Measurements from ENCODE around the gene ULK3.

Gene ULK3

DNA sequence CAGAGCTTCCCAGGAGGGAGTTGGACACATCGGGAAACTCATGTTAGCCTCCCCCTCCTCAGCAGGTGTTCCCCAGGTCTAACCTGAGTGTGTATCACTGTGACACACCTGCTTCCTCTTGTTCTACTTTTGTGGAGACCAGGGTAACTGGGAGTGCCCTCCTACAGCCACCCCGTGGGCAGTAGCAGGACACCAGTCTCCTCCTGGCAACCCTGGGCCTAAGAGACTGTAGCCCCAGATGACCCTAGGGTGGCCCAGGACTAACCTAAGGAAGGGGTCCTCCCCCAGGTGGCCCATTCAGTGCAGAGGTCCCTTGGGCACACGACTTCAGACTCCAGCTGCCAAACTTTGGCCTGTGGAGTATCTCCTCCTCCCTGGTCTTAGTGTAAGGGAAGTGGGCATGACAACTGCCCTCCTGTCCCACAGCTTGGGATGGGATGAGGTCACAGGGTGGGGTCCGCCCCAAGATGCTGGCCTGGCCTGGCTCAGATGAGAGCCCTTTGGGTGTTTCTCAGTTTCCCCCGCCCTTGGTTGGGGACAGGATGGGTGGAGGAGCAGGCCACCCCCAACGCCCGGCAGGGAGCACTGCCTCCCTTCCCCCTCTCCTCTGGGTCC is 56.3 kb downstream of the ULK3 start:
- no peaks in the 10 kb centered on the region for H3K9me3 ChIP-seq (ENCODE audit: control insufficient read depth, insufficient read depth, low read length)
- H3K79me2 ChIP-seq (ENCODE audit: control insufficient read depth, low read length): peaks cover 86% of the 10 kb centered on the region
- H3K4me3 ChIP-seq (ENCODE audit: low read length): peak overlapping the region; percentile 98
- peak overlapping the region; percentile 99 for H3K27ac ChIP-seq (ENCODE audit: low read depth, low read length)
- H4K20me1 ChIP-seq (ENCODE audit: control insufficient read depth, insufficient read depth, low read depth, low read length): 0 out of 2 replicates have a peak, but pooled peaks cover 5% of the 10 kb centered on the region
- H3K4me2 ChIP-seq (ENCODE audit: low read length): peak overlapping the region; percentile 100
- peaks cover 66% of the 10 kb centered on the region for H3F3A ChIP-seq (ENCODE audit: control insufficient read depth, insufficient read depth)
- no peaks in the 10 kb centered on the region for H3K27me3 ChIP-seq (ENCODE audit: control insufficient read depth, low read length)
- H3K36me3 ChIP-seq (ENCODE audit: control insufficient read depth, low read length): peaks cover 81% of the 10 kb centered on the region
- H3K9me2 ChIP-seq (replicated peaks; ENCODE audit: control insufficient read depth, low read length): no peaks in the 10 kb centered on the region
- H3K4me1 ChIP-seq (ENCODE audit: control insufficient read depth, low read length): peaks cover 83% of the 10 kb centered on the region
- no peak for TF ChIP-seq EZH2phosphoT487 (IDR thresholded peaks at IDR 0.05; ENCODE audit: borderline replicate concordance, low read length)
- TF ChIP-seq, protein P1, sequence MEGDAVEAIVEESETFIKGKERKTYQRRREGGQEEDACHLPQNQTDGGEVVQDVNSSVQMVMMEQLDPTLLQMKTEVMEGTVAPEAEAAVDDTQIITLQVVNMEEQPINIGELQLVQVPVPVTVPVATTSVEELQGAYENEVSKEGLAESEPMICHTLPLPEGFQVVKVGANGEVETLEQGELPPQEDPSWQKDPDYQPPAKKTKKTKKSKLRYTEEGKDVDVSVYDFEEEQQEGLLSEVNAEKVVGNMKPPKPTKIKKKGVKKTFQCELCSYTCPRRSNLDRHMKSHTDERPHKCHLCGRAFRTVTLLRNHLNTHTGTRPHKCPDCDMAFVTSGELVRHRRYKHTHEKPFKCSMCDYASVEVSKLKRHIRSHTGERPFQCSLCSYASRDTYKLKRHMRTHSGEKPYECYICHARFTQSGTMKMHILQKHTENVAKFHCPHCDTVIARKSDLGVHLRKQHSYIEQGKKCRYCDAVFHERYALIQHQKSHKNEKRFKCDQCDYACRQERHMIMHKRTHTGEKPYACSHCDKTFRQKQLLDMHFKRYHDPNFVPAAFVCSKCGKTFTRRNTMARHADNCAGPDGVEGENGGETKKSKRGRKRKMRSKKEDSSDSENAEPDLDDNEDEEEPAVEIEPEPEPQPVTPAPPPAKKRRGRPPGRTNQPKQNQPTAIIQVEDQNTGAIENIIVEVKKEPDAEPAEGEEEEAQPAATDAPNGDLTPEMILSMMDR (IDR thresholded peaks at IDR 0.05; ENCODE audit: low read depth, low read length, poor library complexity, severe bottlenecking): no peak
